Right atrium auricular region (tissue), 2 donors: ENCODE measurements around the gene DOK7. TPM values are rescaled to one million over a fixed set of nuclear protein-coding genes. Genes with fewer than 3 reads are reported as not detected.

Experiments
- DNase-seq: peaks from one replicate; pipeline ENCODE4 v3.0.0-alpha.2; 2019; ENCODE audit warnings: low spot score
- H3K27ac ChIP-seq, 2 donors: fragments of 200-600 bp; sonication (generic); 1 replicate in 1 of 2; 2 replicates in 1 of 2; pipeline ENCODE4 v1.5.1; 2016 to 2019
- H3K27me3 ChIP-seq, 2 donors: fragments of 200-600 bp; sonication (generic); one replicate each; pipeline versions ENCODE4 v1.5.1 to v1.6.0; 2017 to 2019
- H3K36me3 ChIP-seq: fragments of 200-600 bp; sonication (generic); one replicate; pipeline ENCODE4 v1.5.1; 2016
- H3K4me1 ChIP-seq, 2 donors: fragments of 200-600 bp; sonication (generic); one replicate each; pipeline versions ENCODE4 v1.5.1 to v1.6.0; 2017 to 2019
- H3K4me3 ChIP-seq, 2 donors: fragments of 200-600 bp; sonication (generic); 1 replicate in 1 of 2; 2 replicates in 1 of 2; pipeline ENCODE4 v1.5.1; 2017 to 2019; ENCODE audit warnings: mild to moderate bottlenecking in 1 of 2, moderate library complexity in 1 of 2
- H3K9me3 ChIP-seq, 2 donors: fragments of 200-600 bp; sonication (generic); one replicate each; pipeline ENCODE4 v1.5.1; 2019
- total RNA-seq, 2 donors: library from RNA; depleted of rRNA; stranded (reverse); fragments of >200 nt; gene quantifications; one replicate each; pipeline ENCODE4 v1.1.0, GENCODE V29; 2016
- TF ChIP-seq, protein P1 (sequence below), 2 donors: fragments of 200-600 bp; sonication (generic); IDR thresholded peaks; one replicate each; pipeline ENCODE4 v1.5.1; 2019; ENCODE audit warnings: antibody characterized with exemption in 2 of 2

Gene DOK7
- total RNA-seq, 2 donors from 2014 or later: 31.0 to 68.9 TPM

DNA sequence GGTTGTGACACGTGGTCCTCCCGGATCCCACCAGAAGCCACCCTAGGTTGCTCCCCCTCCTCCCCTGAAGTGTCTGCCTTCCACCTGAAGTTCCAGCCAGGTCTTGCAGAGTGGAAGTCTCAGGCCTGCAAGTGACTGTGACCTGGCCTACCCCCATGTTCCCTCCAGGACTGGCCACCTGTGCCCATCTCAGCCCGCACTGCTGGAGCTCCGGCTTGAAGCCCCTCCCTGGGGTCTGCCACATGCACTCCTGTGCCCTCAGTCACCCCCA is 27.5 kb upstream of the DOK7 start:
- H3K4me3 ChIP-seq: no peak overlapping the region
- H3K4me1 ChIP-seq: no peaks in the 10 kb centered on the region
- no peak for DNase-seq
- no peaks in the 10 kb centered on the region for H3K9me3 ChIP-seq
- H3K27me3 ChIP-seq: no peaks in the 10 kb centered on the region
- TF ChIP-seq, protein P1, sequence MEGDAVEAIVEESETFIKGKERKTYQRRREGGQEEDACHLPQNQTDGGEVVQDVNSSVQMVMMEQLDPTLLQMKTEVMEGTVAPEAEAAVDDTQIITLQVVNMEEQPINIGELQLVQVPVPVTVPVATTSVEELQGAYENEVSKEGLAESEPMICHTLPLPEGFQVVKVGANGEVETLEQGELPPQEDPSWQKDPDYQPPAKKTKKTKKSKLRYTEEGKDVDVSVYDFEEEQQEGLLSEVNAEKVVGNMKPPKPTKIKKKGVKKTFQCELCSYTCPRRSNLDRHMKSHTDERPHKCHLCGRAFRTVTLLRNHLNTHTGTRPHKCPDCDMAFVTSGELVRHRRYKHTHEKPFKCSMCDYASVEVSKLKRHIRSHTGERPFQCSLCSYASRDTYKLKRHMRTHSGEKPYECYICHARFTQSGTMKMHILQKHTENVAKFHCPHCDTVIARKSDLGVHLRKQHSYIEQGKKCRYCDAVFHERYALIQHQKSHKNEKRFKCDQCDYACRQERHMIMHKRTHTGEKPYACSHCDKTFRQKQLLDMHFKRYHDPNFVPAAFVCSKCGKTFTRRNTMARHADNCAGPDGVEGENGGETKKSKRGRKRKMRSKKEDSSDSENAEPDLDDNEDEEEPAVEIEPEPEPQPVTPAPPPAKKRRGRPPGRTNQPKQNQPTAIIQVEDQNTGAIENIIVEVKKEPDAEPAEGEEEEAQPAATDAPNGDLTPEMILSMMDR (IDR thresholded peaks at IDR 0.05): no peak
- H3K27ac ChIP-seq: no peak overlapping the region
- H3K36me3 ChIP-seq: peaks cover 8% of the 10 kb centered on the region

DNA sequence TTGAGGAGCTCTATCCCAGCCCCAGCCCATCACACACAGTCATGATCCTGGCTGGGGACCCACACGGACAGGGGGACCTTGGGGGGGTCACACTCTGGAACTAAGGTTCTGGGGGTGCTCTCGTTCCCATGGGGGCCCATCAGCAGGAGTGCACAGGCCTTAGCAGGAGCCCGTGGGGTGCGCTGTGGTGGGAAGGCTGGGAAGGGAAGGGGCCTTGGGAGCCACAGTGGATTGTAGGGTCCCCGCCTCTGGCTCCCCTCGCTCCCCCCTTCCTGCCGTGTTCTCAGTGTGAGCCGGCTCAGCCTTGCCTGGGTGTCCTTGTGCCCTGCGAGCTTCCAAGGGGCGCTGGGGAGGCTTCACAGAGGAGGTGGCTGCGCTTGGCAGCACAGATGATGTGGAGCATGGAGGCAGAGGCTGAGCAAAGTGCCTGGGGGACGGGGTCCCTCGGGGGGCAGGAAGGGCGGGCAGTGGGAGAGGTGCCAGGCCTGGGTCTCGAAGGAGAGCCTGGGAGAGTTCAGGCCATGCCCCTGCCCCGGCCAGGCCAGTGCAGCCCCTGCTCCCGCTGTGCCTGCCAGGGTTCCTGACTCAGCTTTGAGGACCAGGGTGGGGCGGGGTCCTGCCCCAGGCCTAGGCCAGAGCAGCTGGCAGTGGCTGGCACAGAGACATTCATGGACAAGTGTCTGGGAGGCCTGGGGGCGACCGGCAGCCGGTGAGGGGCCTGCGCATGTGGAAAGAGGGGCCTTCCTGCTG is 26.9 kb upstream of the DOK7 start:
- TF ChIP-seq, protein P1 (IDR thresholded peaks at IDR 0.05): no peak
- Histone ChIP-seq H3K36me3 (peaks cover 4% of the 10 kb centered on the region), H3K9me3 (no peaks in the 10 kb centered on the region), H3K27ac (no peak overlapping the region), H3K4me3 (no peak overlapping the region), H3K4me1 (no peaks in the 10 kb centered on the region), H3K27me3 (no peaks in the 10 kb centered on the region)
- DNase-seq: no peak

DNA sequence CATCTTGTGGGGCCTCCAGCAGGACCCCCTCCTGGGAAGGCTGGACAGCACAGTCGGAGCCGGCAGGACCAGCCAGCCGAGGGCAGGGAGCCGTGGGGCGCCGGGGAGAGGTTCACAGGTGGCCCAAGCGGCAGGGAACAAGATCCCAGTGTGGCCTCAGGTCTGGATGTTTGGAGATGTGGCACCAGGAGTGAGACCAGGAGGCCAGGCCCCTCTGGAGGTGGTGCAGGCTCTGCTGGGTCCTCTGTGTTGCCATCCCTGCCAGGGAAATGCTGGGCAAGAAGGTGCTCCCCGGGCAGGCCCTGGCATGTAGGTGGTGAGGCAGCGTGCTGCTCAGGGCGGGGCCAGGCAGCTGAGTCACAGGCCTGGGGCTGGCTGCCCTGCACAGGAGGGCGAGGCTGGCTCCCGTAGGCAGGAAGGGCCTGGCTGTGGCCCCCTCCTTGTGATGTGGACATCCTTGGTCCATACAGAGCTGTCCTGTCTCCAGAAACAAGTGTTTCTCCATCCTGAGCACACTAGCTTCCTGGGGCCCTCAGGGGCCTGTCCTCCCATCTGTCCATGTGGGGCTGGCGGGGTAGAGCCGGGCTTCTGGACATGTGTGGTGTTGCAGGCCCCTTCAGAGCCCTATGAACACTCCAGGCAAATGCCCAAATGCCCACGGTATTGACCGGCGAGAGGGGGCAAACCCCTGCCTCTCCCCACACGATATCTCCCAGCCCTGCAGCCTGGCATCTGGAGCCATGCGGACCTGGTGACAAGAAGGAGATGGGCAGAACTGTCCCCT is 26.1 kb upstream of the DOK7 start:
- no peak overlapping the region for H3K4me3 ChIP-seq
- no peaks in the 10 kb centered on the region for H3K4me1 ChIP-seq
- TF ChIP-seq, protein P1 (IDR thresholded peaks at IDR 0.05): no peak
- no peaks in the 10 kb centered on the region for H3K9me3 ChIP-seq
- no peak for DNase-seq
- no peaks in the 10 kb centered on the region for H3K36me3 ChIP-seq
- no peaks in the 10 kb centered on the region for H3K27me3 ChIP-seq
- H3K27ac ChIP-seq: no peak overlapping the region

DNA sequence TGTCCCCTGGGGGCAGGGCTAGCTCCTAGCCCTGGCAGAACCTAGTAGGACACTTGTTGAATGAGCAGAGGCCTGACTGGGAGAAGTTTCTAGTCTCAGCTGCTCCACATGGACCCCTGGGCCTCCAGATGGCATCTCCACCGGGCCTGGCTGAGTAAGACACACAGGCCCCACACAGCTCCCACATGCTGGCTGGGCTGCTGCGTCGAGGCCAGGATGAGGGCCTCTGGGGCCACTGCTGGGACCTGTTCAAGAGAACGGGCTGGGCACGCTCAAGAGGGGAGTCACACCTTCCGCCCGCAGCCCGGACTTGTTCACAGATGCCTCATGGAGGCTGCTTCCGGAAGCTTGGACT is 25.5 kb upstream of the DOK7 start:
- TF ChIP-seq, protein P1 (IDR thresholded peaks at IDR 0.05): no peak
- H3K4me1 ChIP-seq: no peaks in the 10 kb centered on the region
- H3K9me3 ChIP-seq: no peaks in the 10 kb centered on the region
- no peaks in the 10 kb centered on the region for H3K36me3 ChIP-seq
- no peak overlapping the region for H3K4me3 ChIP-seq
- H3K27me3 ChIP-seq: no peaks in the 10 kb centered on the region
- DNase-seq: no peak
- no peak overlapping the region for H3K27ac ChIP-seq

DNA sequence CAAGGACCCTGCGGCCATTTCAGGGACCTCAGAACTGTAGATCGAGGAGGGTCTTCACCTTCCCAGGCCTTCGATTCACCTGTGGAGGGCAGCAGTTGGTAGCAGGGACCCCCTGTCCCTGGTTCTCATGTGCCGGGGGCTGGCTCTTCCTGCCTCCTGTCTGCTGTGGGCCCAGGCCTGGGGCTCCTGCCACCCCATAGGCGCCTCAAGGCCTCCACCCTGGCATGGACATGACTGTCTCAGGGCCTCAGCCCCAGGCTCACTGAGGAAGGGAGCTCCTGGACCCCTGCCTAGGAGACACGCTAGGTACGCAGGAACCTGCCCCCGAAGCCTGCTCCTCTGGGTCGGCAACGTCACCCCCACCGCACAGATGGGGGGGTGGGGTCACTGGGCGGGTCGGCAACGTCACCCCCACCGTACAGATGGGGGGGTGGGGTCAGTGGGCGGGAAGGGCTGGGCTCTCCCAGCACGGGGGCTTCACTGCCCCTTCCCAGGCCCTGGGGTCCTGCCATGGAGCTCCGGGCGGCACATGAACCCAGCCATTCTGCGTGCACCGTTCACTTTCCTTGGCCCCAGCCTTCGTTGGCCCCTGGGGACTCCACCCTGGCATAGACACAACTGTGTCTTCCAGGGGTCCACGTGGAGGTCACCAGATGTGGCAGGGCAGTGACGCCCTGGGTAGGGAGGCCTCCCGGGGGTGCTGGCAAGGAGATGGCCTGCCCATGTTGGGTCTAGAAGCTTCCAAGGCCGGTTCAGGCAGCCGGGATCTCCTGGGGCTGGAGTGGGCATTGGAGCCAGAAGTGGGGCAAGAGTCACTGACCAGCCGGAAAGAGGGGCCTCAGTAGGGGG is 24.9 kb upstream of the DOK7 start:
- no peak for DNase-seq
- Histone ChIP-seq H3K9me3 (no peaks in the 10 kb centered on the region), H3K4me1 (peaks cover 0 to 2% of the 10 kb centered on the region in 2 donors), H3K27ac (no peak overlapping the region), H3K36me3 (no peaks in the 10 kb centered on the region), H3K27me3 (no peaks in the 10 kb centered on the region), H3K4me3 (no peak overlapping the region)
- TF ChIP-seq, protein P1 (IDR thresholded peaks at IDR 0.05): no peak
